B cell (primary cell): ENCODE measurements around the gene DMXL1. TPM values are rescaled to one million over a fixed set of nuclear protein-coding genes. Genes with fewer than 3 reads are reported as not detected.
A peak's percentile ranks its signal among the peaks of the same experiment; 100 is the strongest.

Experiments used
- ATAC-seq: fragments of 200-7000 bp; cut with Tn5 transposase; one replicate; pipeline ENCODE4 v1.10.0; 2021; ENCODE audit warnings: low read depth, mild to moderate bottlenecking, moderate number of reproducible peaks, moderate library complexity
- CTCF ChIA-PET: fragments of 350-600 bp; sonication (Branson Sonifier 250); formaldehyde crosslinking; loops from one replicate; lab custom pipeline; 2021; ENCODE audit warnings: antibody characterized with exemption, inconsistent platforms; lab: Charles Lee
- POLR2A ChIA-PET: fragments of 350-600 bp; sonication (Branson Sonifier 250); formaldehyde crosslinking; loops from one replicate; lab custom pipeline; 2021; ENCODE audit warnings: antibody characterized with exemption; lab: Charles Lee
- DNase-seq: peaks from one replicate; pipeline ENCODE4 v3.0.0; 2013
- H2AFZ ChIP-seq: 2 replicates; pipeline ENCODE4 v1.6.1; 2012; ENCODE audit warnings: mild to moderate bottlenecking, low read depth, low read length; ENCODE audit not compliant: insufficient read depth, poor library complexity, severe bottlenecking
- H3K27ac ChIP-seq, 2 donors: 1 replicate in 1 of 2; 2 replicates in 1 of 2; pipeline ENCODE4 v1.5.1; 2012 to 2013; ENCODE audit warnings: low read length in 2 of 2, mild to moderate bottlenecking in 2 of 2, moderate library complexity in 1 of 2
- H3K27me3 ChIP-seq, 4 experiments: fragments of 200-600 bp in 1 of 4; sonication (generic) in 1 of 4; replicated peaks in 1 of 4; 1 replicate in 2 of 4; 2 replicates in 2 of 4; pipeline versions ENCODE4 v1.6.1 to v1.7.0; 2013 to 2016; ENCODE audit warnings: low read length in 3 of 4, mild to moderate bottlenecking in 2 of 4, mixed read lengths in 1 of 4, moderate library complexity in 1 of 4; ENCODE audit not compliant: insufficient read depth in 4 of 4, control insufficient read depth in 3 of 4; ENCODE audit errors: control extremely low read depth in 1 of 4
- H3K36me3 ChIP-seq, 2 experiments: replicated peaks in 1 of 2; 1 replicate in 1 of 2; 2 replicates in 1 of 2; pipeline versions ENCODE4 v1.6.1 to v1.7.1; 2013; ENCODE audit warnings: low read length in 1 of 2; ENCODE audit not compliant: insufficient read depth in 2 of 2, control insufficient read depth in 1 of 2; ENCODE audit errors: control extremely low read depth in 1 of 2, extremely low read depth in 1 of 2
- H3K4me1 ChIP-seq, 2 donors: fragments of 200-600 bp in 1 of 2; sonication (generic) in 1 of 2; 1 replicate in 1 of 2; 2 replicates in 1 of 2; pipeline versions ENCODE4 v1.5.1 to v1.6.1; 2013 to 2017; ENCODE audit warnings: low read length in 2 of 2; ENCODE audit not compliant: control insufficient read depth in 2 of 2, insufficient read depth in 2 of 2
- H3K4me2 ChIP-seq: replicated peaks from 2 replicates; pipeline ENCODE3; 2012; ENCODE audit warnings: mild to moderate bottlenecking, low read depth, low read length; ENCODE audit not compliant: poor library complexity, severe bottlenecking
- H3K4me3 ChIP-seq, 5 experiments: fragments of 200-600 bp in 1 of 5; sonication (generic) in 1 of 5; 1 replicate in 3 of 5; 2 replicates in 2 of 5; pipeline versions ENCODE4 v1.5.1 to v1.7.0; 2011 to 2016; ENCODE audit warnings: low read length in 4 of 5, mild to moderate bottlenecking in 4 of 5, low read depth in 2 of 5, control low read depth in 1 of 5, moderate library complexity in 1 of 5; ENCODE audit not compliant: insufficient read depth in 1 of 5; ENCODE audit errors: control extremely low read depth in 1 of 5, extremely low read depth in 1 of 5
- H3K79me2 ChIP-seq: fragments of 200-600 bp; sonication (generic); one replicate; pipeline ENCODE4 v1.6.0; 2016; ENCODE audit warnings: low read length; ENCODE audit not compliant: control insufficient read depth, insufficient read depth
- H3K9ac ChIP-seq: fragments of 200-600 bp; sonication (generic); 2 replicates; pipeline ENCODE4 v1.6.1; 2017; ENCODE audit warnings: mild to moderate bottlenecking, low read length, moderate library complexity
- H3K9me3 ChIP-seq, 3 donors: one replicate each; pipeline versions ENCODE4 v1.6.1 to v1.7.1; 2013; ENCODE audit warnings: low read length in 2 of 3; ENCODE audit not compliant: control insufficient read depth in 2 of 3, insufficient read depth in 1 of 3; ENCODE audit errors: control extremely low read depth in 1 of 3
- H4K20me1 ChIP-seq: 2 replicates; pipeline ENCODE4 v1.6.0; 2012; ENCODE audit warnings: mild to moderate bottlenecking, low read length; ENCODE audit not compliant: insufficient read depth, control insufficient read depth, poor library complexity, severe bottlenecking
- H3K27ac Mint-ChIP-seq: one replicate; pipeline ENCODE4 v1.8.0; 2021; ENCODE audit warnings: mixed read lengths
- H3K27me3 Mint-ChIP-seq: one replicate; pipeline ENCODE4 v1.8.0; 2021; ENCODE audit warnings: mixed read lengths
- H3K4me1 Mint-ChIP-seq: one replicate; pipeline ENCODE4 v1.8.0; 2021; ENCODE audit warnings: mixed read lengths
- H3K4me3 Mint-ChIP-seq: one replicate; pipeline ENCODE4 v1.8.0; 2021; ENCODE audit warnings: mixed read lengths
- H3K9me3 Mint-ChIP-seq: one replicate; pipeline ENCODE4 v1.8.0; 2022; ENCODE audit warnings: mixed read lengths; ENCODE audit not compliant: insufficient read depth
- EZH2 ChIP-seq: IDR thresholded peaks from 2 replicates; pipeline ENCODE4 v1.6.1; 2012; ENCODE audit warnings: borderline replicate concordance, low read depth, mild to moderate bottlenecking, moderate library complexity, low read length; ENCODE audit not compliant: insufficient read depth, poor library complexity, severe bottlenecking
- WGBS: methylation state at CpG from one replicate; pipeline ENCODE4 v1.1.5; 2013; ENCODE audit warnings: missing lambda C conversion rate; ENCODE audit not compliant: insufficient coverage; 5-methylcytosine and 5-hydroxymethylcytosine counted together
- intact Hi-C: fragments of 100-400 bp; cut with micrococcal nuclease; formaldehyde crosslinking; loops from one replicate; pipeline ENCODE4 v1.10.0; 2022
- polyA plus RNA-seq: library from polyadenylated mRNA; depleted of rRNA; stranded (reverse); fragments of >200 nt; gene quantifications from 2 replicates; pipeline ENCODE4 v1.2.3, GENCODE V29; 2012
- total RNA-seq, 2 donors: library from RNA; stranded (reverse); fragments of 120-200 nt in 1 of 2; gene quantifications; 1 replicate in 1 of 2; 2 replicates in 1 of 2; pipeline versions ENCODE4 v1.2.3 to v1.2.4, GENCODE V29; 2013 to 2022
- TF ChIP-seq, protein P1 (sequence below): fragments of 200-600 bp; IDR thresholded peaks from one replicate; pipeline ENCODE4 v1.8.0; 2022; ENCODE audit warnings: antibody characterized with exemption, mild to moderate bottlenecking

Gene DMXL1
- total and polyA plus RNA-seq, 2 donors (not counting 1 experiment from before 2014, with no cell fraction given), result 37.9 to 129 TPM

GRCh38 chr5:119273391-119273839 lies 202.5 kb downstream of the DMXL1 start:
- Mint-ChIP-seq H3K4me3 (peak overlapping the region; percentile 75), H3K27ac (peak overlapping the region; percentile 95), H3K27me3 (no peaks in the 10 kb centered on the region), H3K9me3 (no peaks in the 10 kb centered on the region), H3K4me1 (peaks cover 91% of the 10 kb centered on the region)
- ChIA-PET POLR2A (interaction anchor here (0.5 to 1.3 kb wide), 8 partner anchors 11 to 138 kb away, joined by 3 to 5 read pairs (median 3); no protein-coding TSS in a partner anchor), CTCF (interaction anchor here (0.8 to 6.8 kb wide), 13 partner anchors 10 to 285 kb away, joined by 3 to 79 read pairs (median 6); partner anchors contain the start of genes DTWD2 and TNFAIP8)
- TF ChIP-seq, protein P1, sequence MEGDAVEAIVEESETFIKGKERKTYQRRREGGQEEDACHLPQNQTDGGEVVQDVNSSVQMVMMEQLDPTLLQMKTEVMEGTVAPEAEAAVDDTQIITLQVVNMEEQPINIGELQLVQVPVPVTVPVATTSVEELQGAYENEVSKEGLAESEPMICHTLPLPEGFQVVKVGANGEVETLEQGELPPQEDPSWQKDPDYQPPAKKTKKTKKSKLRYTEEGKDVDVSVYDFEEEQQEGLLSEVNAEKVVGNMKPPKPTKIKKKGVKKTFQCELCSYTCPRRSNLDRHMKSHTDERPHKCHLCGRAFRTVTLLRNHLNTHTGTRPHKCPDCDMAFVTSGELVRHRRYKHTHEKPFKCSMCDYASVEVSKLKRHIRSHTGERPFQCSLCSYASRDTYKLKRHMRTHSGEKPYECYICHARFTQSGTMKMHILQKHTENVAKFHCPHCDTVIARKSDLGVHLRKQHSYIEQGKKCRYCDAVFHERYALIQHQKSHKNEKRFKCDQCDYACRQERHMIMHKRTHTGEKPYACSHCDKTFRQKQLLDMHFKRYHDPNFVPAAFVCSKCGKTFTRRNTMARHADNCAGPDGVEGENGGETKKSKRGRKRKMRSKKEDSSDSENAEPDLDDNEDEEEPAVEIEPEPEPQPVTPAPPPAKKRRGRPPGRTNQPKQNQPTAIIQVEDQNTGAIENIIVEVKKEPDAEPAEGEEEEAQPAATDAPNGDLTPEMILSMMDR, result no peak
- no peak for TF ChIP-seq EZH2
- Histone ChIP-seq H2AFZ (peak overlapping the region; percentile 57), H3K4me2 (peak overlapping the region; percentile 78), H3K4me3 (peak overlapping the region in 4 of 5 experiments; percentile 23 to 50 (median 38)), H3K9ac (peak overlapping the region; percentile 46), H3K27me3 (no peaks in the 10 kb centered on the region), H3K79me2 (peaks cover 87% of the 10 kb centered on the region), H3K27ac (peak overlapping the region; percentile 78 to 91), H4K20me1 (peaks cover 13% of the 10 kb centered on the region), H3K36me3 (peaks cover 0 to 8% of the 10 kb centered on the region in 2 experiments), H3K4me1 (peaks cover 82 to 84% of the 10 kb centered on the region in 2 donors), H3K9me3 (no peaks in the 10 kb centered on the region)
- ATAC-seq, result no peak
- intact Hi-C loops, result loop anchor here (10.0 kb wide), 1 partner anchor 49 kb away; no protein-coding TSS in a partner anchor
- DNase-seq, result peak; percentile 54
- WGBS, result 3% methylated on average over 9 of the region's 9 CpGs
